ENCODE results near the gene KCNN2. TPM values are rescaled to one million over a fixed set of nuclear protein-coding genes. Genes with fewer than 3 reads are reported as not detected.

KCNN2 gene
- total RNA-seq (1.3 and 1.9 TPM in 2 replicates), polyA plus RNA-seq (0.11 and 0.32 TPM in 2 replicates), polyA minus RNA-seq (0.10 and 0.57 TPM in 2 replicates), Bru-seq, nascent RNA (percentile 24 among the genes with signal in this experiment), BruChase-seq, experiment 1, labeled RNA remaining after a 6-hour chase (percentile 5 among the genes with signal in this experiment), BruChase-seq, experiment 2, labeled RNA remaining after a 2-hour chase (percentile 13 among the genes with signal in this experiment)
- polyA plus RNA-seq (2011; cell fraction: cytosol; rRNA removed) = 0.12 and 0.17 TPM in 2 replicates
- 0.68 and 0.84 TPM in 2 replicates for polyA plus RNA-seq (2011; cell fraction: nucleus; rRNA removed)
- 0.17 TPM in 1 of 2 replicates, not detected in the other for polyA plus RNA-seq (2012)
- not detected for polyA minus RNA-seq (2011; cell fraction: cytosol; rRNA and poly(A)+ RNA removed)
- 0.38 and 1.7 TPM in 2 replicates for polyA minus RNA-seq (2011; cell fraction: nucleus; rRNA and poly(A)+ RNA removed)
- long read RNA-seq, partial matches to known transcripts = 0 of 2 reads
- long read RNA-seq, other reads (novel, unspliced or antisense) = 0 of 2 reads

GRCh38 chr5:114361724-114362196 is at the start of gene KCNN2:
TSS of gene KCNN2 (plus strand) at chr5:114362070. CDS start at chr5:114362140, 70 bp downstream.
- Histone ChIP-seq H3K9ac (replicated peaks; ENCODE audit: extremely low read depth, insufficient read depth, low read length) (no peak within 1 kb of the TSS), H3K36me3 (ENCODE audit: control insufficient read depth in 2 of 2, extremely low read depth in 1 of 2, insufficient read depth in 2 of 2, low read length in 2 of 2) (no peaks in the 10 kb centered on the region), H3K4me2 (ENCODE audit: insufficient read depth, low read length) (peak within 1 kb of the TSS; percentile 21), H2AFZ (ENCODE audit: low read depth, low read length) (peak within 1 kb of the TSS; percentile 70), H3K9me1 (replicated peaks; ENCODE audit: control insufficient read depth, extremely low read depth, insufficient read depth, low read length) (no peaks in the 10 kb centered on the region), H3K9me3 (replicated peaks; ENCODE audit: control insufficient read depth, insufficient read depth, low read length) (no peaks in the 10 kb centered on the region), H3K27ac (ENCODE audit: insufficient read depth, low read depth, low read length) (no peak within 1 kb of the TSS), H3K4me1 (ENCODE audit: control insufficient read depth, extremely low read depth, insufficient read depth, low read length) (peaks cover 8% of the 10 kb centered on the region), H3K4me3 (replicated peaks in 1 of 3; ENCODE audit: insufficient read depth in 1 of 3, low read depth in 1 of 3, low read length in 3 of 3) (peak within 1 kb of the TSS; percentile 13 to 49 (median 28)), H3K27me3 (ENCODE audit: control insufficient read depth in 2 of 2, insufficient read depth in 2 of 2, low read length in 2 of 2) (peaks cover 37 to 66% of the 10 kb centered on the region in 2 experiments), H4K20me1 (replicated peaks; ENCODE audit: control insufficient read depth, extremely low read depth, insufficient read depth, low read length) (no peaks in the 10 kb centered on the region), H3K79me2 (ENCODE audit: control insufficient read depth, insufficient read depth, low read length) (no peaks in the 10 kb centered on the region)
- BruUV-seq (replicated peaks) = no TSS peak
- CTCF ChIA-PET = interaction anchor here (1.3 to 1.4 kb wide), 2 partner anchors 87 to 88 kb away, joined by 3 to 4 read pairs; no protein-coding TSS in a partner anchor
- TF ChIP-seq JUN (IDR thresholded peaks at IDR 0.05; ENCODE audit: borderline replicate concordance, insufficient read depth, insufficient read length, low read depth) (peak; percentile 14), GATA2 (IDR thresholded peaks at IDR 0.05; ENCODE audit: insufficient read depth, insufficient read length, low read depth, low read length) (no peak)
- FAIRE-seq = peak; percentile 57
- POLR2A ChIA-PET = no interaction called here
- peak; percentile 71 for DNase-seq (ENCODE audit: low read depth, low spot score)
- intact Hi-C loops (cut with micrococcal nuclease) (loop anchor here (2.0 to 10.0 kb wide), 4 partner anchors 37 to 747 kb away; no protein-coding TSS in a partner anchor), dilution Hi-C loops (cut with MboI; ENCODE audit: extremely low pct_ligation_motif_present, low sequenced_read_pairs) (no loop called here)

GRCh38 chr5:114312658-114313057 is 49.2 kb upstream of the KCNN2 start:
- Histone ChIP-seq H3K27me3 (ENCODE audit: control insufficient read depth in 2 of 2, insufficient read depth in 2 of 2, low read length in 2 of 2) (no peaks in the 10 kb centered on the region), H3K27ac (ENCODE audit: insufficient read depth, low read depth, low read length) (no peak overlapping the region), H3K9me1 (replicated peaks; ENCODE audit: control insufficient read depth, extremely low read depth, insufficient read depth, low read length) (no peaks in the 10 kb centered on the region), H3K9ac (replicated peaks; ENCODE audit: extremely low read depth, insufficient read depth, low read length) (no peak overlapping the region), H3K4me2 (ENCODE audit: insufficient read depth, low read length) (no peak overlapping the region), H3K4me3 (replicated peaks in 1 of 3; ENCODE audit: insufficient read depth in 1 of 3, low read depth in 1 of 3, low read length in 3 of 3) (no peak overlapping the region), H3K36me3 (ENCODE audit: control insufficient read depth in 2 of 2, extremely low read depth in 1 of 2, insufficient read depth in 2 of 2, low read length in 2 of 2) (no peaks in the 10 kb centered on the region), H2AFZ (ENCODE audit: low read depth, low read length) (no peak overlapping the region), H3K9me3 (replicated peaks; ENCODE audit: control insufficient read depth, insufficient read depth, low read length) (no peaks in the 10 kb centered on the region), H3K79me2 (ENCODE audit: control insufficient read depth, insufficient read depth, low read length) (no peaks in the 10 kb centered on the region), H3K4me1 (ENCODE audit: control insufficient read depth, extremely low read depth, insufficient read depth, low read length) (no peaks in the 10 kb centered on the region), H4K20me1 (replicated peaks; ENCODE audit: control insufficient read depth, extremely low read depth, insufficient read depth, low read length) (no peaks in the 10 kb centered on the region)
- intact Hi-C loops (cut with micrococcal nuclease) (no loop called here), dilution Hi-C loops (cut with MboI; ENCODE audit: extremely low pct_ligation_motif_present, low sequenced_read_pairs) (no loop called here)
- ChIA-PET CTCF (interaction anchor here (1.3 kb wide), 1 partner anchor 13 kb away, joined by 3 read pairs; no protein-coding TSS in a partner anchor), POLR2A (no interaction called here)
- FAIRE-seq = no peak
- no TSS peak for BruUV-seq (replicated peaks)
- no peak for DNase-seq (ENCODE audit: low read depth, low spot score)
- no peak for TF ChIP-seq GATA2 (IDR thresholded peaks at IDR 0.05; ENCODE audit: insufficient read depth, insufficient read length, low read depth, low read length)
- TF ChIP-seq FOS (IDR thresholded peaks at IDR 0.05; ENCODE audit: borderline replicate concordance, insufficient read depth, low read length) = no peak

All from endothelial cell of umbilical vein (primary cell).